Endodermal cell (in vitro differentiated cells): Measurements from ENCODE around the gene MAPKAPK3. TPM values are rescaled to one million over a fixed set of nuclear protein-coding genes. Genes with fewer than 3 reads are reported as not detected.
"Not testable (repeated sequence)": the region's sequence is repeated elsewhere in the genome, so short reads cannot be mapped to it uniquely, and the experiment has no call there.

Source experiments
- DNase-seq: peaks from one replicate; pipeline ENCODE4 v3.0.0-alpha.2; 2017
- H3K27ac ChIP-seq: 2 replicates; pipeline ENCODE4 v1.5.1; 2013; ENCODE audit warnings: mild to moderate bottlenecking, low read depth, low read length, moderate library complexity
- H3K27me3 ChIP-seq: 2 replicates; pipeline ENCODE4 v1.6.1; 2013; ENCODE audit warnings: mild to moderate bottlenecking, low read length, moderate library complexity; ENCODE audit not compliant: insufficient read depth, control insufficient read depth, poor library complexity, severe bottlenecking
- H3K36me3 ChIP-seq: 2 replicates; pipeline ENCODE4 v1.7.0; 2013; ENCODE audit warnings: mild to moderate bottlenecking, low read length, moderate library complexity; ENCODE audit not compliant: control insufficient read depth, insufficient read depth
- H3K4me1 ChIP-seq: one replicate; pipeline ENCODE4 v1.7.0; 2013; ENCODE audit warnings: low read length; ENCODE audit not compliant: control insufficient read depth, insufficient read depth
- H3K4me3 ChIP-seq: 2 replicates; pipeline ENCODE4 v1.5.1; 2013; ENCODE audit warnings: mild to moderate bottlenecking, low read length, moderate library complexity
- H3K9ac ChIP-seq: 2 replicates; pipeline ENCODE4 v1.6.1; 2013; ENCODE audit warnings: mild to moderate bottlenecking, low read length, moderate library complexity; ENCODE audit not compliant: poor library complexity, severe bottlenecking; ENCODE audit errors: extremely low read depth
- H3K9me3 ChIP-seq: 2 replicates; pipeline ENCODE4 v1.6.1; 2013; ENCODE audit warnings: mild to moderate bottlenecking, low read length, moderate library complexity; ENCODE audit not compliant: control insufficient read depth
- H3K27ac Mint-ChIP-seq: 2 replicates; pipeline ENCODE4 v1.8.0; 2020; ENCODE audit warnings: mixed read lengths
- H3K27me3 Mint-ChIP-seq: 2 replicates; pipeline ENCODE4 v1.8.0; 2021; ENCODE audit warnings: mild to moderate bottlenecking, mixed read lengths; ENCODE audit not compliant: insufficient read depth
- H3K36me3 Mint-ChIP-seq: 2 replicates; pipeline ENCODE4 v1.8.0; 2020; ENCODE audit warnings: low read depth, mixed read lengths
- H3K4me1 Mint-ChIP-seq: 2 replicates; pipeline ENCODE4 v1.8.0; 2020; ENCODE audit warnings: mixed read lengths
- H3K4me3 Mint-ChIP-seq: 2 replicates; pipeline ENCODE4 v1.8.0; 2020; ENCODE audit warnings: mild to moderate bottlenecking, moderate library complexity, mixed read lengths
- H3K9me3 Mint-ChIP-seq: 2 replicates; pipeline ENCODE4 v1.8.0; 2020; ENCODE audit warnings: mild to moderate bottlenecking, mixed read lengths
- WGBS, 2 experiments: methylation state at CpG; one replicate each; pipeline versions ENCODE4 v1.1.5 to v1.1.7; 2013; ENCODE audit warnings: missing lambda C conversion rate in 2 of 2, mixed read lengths in 1 of 2; ENCODE audit not compliant: insufficient coverage in 1 of 2, insufficient read length in 1 of 2; 5-methylcytosine and 5-hydroxymethylcytosine counted together
- total RNA-seq, 2 donors: library from RNA; stranded (reverse); fragmentation: NEBNext Ultra II Directional in 1 of 2; extraction: Animal tissue kit (Norgen Biotek cat#: 25700) in 1 of 2; gene quantifications; 2 replicates in 1 of 2; 3 replicates in 1 of 2; pipeline ENCODE4 v1.2.1, GENCODE V29; 2021
- TF ChIP-seq, protein P1 (sequence below): fragments of 200-600 bp; sonication (generic); conservative IDR thresholded peaks from 2 replicates; pipeline ENCODE4 v1.5.0; 2021; ENCODE audit warnings: antibody characterized with exemption, mild to moderate bottlenecking

The MAPKAPK3 gene
- total RNA-seq, 2 donors from 2014 or later: 37.2 to 39.7 TPM

DNA sequence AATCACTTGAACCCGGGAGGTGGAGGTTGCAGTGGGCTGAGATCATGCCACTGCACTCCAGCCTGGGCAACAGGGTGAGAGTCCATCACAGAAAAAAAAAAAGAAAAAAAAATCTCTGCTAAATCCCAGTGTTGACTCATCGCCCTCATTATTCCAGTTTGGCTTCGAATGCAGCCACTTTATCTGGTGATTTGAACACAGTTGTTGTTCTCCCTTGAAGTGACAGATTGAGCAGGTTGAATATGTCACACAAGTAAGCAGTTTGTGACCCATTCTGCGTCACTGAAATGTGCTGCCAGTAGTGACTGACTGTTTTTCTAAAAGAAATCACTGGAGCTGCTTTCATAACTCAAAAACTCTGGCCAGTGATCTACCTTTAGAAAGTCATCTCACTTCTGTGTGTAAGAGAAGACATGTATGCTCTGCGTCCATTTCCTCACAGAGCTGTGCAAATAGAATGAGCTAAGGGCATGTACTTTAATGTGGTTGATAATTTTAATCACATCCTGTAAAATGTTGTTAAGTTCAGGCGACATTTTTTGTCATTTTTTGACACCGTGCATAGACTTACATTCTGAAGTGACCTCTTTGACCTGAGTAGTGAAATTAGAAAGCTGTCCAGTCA lies 70.3 kb downstream of the MAPKAPK3 start:
- peaks cover 13% of the 10 kb centered on the region for H3K9me3 ChIP-seq
- H3K27me3 ChIP-seq: no peaks in the 10 kb centered on the region
- H3K27ac ChIP-seq: no peak overlapping the region
- no peak for DNase-seq
- Mint-ChIP-seq H3K36me3 (peaks cover 17% of the 10 kb centered on the region), H3K4me1 (peaks cover 4% of the 10 kb centered on the region), H3K27ac (no peak overlapping the region), H3K27me3 (peaks cover 6% of the 10 kb centered on the region), H3K9me3 (peaks cover 10% of the 10 kb centered on the region), H3K4me3 (no peak overlapping the region)
- peaks cover 3% of the 10 kb centered on the region for H3K4me1 ChIP-seq
- no peaks in the 10 kb centered on the region for H3K36me3 ChIP-seq
- no peak overlapping the region for H3K4me3 ChIP-seq
- TF ChIP-seq, protein P1, sequence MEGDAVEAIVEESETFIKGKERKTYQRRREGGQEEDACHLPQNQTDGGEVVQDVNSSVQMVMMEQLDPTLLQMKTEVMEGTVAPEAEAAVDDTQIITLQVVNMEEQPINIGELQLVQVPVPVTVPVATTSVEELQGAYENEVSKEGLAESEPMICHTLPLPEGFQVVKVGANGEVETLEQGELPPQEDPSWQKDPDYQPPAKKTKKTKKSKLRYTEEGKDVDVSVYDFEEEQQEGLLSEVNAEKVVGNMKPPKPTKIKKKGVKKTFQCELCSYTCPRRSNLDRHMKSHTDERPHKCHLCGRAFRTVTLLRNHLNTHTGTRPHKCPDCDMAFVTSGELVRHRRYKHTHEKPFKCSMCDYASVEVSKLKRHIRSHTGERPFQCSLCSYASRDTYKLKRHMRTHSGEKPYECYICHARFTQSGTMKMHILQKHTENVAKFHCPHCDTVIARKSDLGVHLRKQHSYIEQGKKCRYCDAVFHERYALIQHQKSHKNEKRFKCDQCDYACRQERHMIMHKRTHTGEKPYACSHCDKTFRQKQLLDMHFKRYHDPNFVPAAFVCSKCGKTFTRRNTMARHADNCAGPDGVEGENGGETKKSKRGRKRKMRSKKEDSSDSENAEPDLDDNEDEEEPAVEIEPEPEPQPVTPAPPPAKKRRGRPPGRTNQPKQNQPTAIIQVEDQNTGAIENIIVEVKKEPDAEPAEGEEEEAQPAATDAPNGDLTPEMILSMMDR: no peak
- H3K9ac ChIP-seq: no peak overlapping the region
- WGBS, 2 experiments: 93 to 96% methylated on average over 7 of the region's 7 CpGs

DNA sequence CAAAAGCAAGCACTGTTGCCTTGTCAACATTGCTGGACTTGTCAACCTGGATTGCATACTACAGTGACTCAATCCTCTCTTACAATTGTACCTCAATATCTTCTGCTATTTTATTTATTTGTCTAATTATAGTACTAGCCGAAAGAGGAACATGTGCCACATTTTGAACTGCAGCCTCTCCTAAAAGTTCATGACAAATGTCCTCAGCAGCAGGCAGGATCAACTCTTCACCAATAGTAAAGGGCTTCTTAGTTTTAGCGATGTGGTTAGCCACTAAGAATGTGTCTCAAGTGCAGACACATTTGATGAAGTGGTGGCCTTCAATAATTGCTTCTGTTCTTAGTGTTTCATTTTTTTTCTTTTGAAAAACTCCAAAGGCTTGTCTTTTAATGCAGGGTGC lies 71.0 kb downstream of the MAPKAPK3 start:
- Mint-ChIP-seq H3K36me3 (peaks cover 17% of the 10 kb centered on the region), H3K27ac (no peak overlapping the region), H3K9me3 (peaks cover 10% of the 10 kb centered on the region), H3K4me1 (peaks cover 4% of the 10 kb centered on the region), H3K27me3 (peaks cover 6% of the 10 kb centered on the region), H3K4me3 (no peak overlapping the region)
- H3K9ac ChIP-seq: no peak overlapping the region
- no peaks in the 10 kb centered on the region for H3K27me3 ChIP-seq
- H3K36me3 ChIP-seq: no peaks in the 10 kb centered on the region
- WGBS, 2 experiments: 89 to 95% methylated on average over 1 to 2 of the region's 2 CpGs
- no peak for DNase-seq
- H3K4me1 ChIP-seq: peaks cover 3% of the 10 kb centered on the region
- TF ChIP-seq, protein P1: no peak
- no peak overlapping the region for H3K4me3 ChIP-seq
- H3K27ac ChIP-seq: no peak overlapping the region
- peaks cover 13% of the 10 kb centered on the region for H3K9me3 ChIP-seq

DNA sequence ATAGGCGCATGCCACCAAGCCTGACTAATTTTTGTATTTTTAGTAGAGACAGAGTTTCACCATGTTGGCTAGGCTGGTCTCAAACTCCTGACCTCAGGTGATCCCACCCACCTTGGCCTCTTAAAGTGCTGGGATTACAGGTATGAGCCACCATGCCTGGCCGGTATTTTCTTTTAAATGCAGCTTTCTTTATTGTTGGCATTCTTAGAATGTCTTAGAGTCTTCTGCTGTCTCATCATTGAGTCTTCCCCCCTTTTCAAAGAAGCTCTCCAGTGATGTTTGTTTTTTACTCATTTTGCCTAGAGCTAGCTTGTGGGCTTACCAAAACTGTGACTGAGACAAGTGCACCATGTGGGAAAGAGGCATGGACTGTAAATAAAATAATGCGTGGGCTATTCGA lies 71.7 kb downstream of the MAPKAPK3 start:
- not testable (repeated sequence) for H3K27me3 Mint-ChIP-seq, H3K36me3 ChIP-seq, H3K9ac ChIP-seq, H3K4me1 ChIP-seq, H3K4me1 Mint-ChIP-seq, H3K4me3 Mint-ChIP-seq, H3K4me3 ChIP-seq, DNase-seq, H3K27me3 ChIP-seq, H3K27ac ChIP-seq, H3K27ac Mint-ChIP-seq
- H3K9me3 Mint-ChIP-seq: peaks cover 12% of the 10 kb centered on the region
- H3K36me3 Mint-ChIP-seq: peaks cover 17% of the 10 kb centered on the region
- H3K9me3 ChIP-seq: peaks cover 13% of the 10 kb centered on the region
- 85 to 94% methylated on average over 4 of the region's 4 CpGs for WGBS, 2 experiments

DNA sequence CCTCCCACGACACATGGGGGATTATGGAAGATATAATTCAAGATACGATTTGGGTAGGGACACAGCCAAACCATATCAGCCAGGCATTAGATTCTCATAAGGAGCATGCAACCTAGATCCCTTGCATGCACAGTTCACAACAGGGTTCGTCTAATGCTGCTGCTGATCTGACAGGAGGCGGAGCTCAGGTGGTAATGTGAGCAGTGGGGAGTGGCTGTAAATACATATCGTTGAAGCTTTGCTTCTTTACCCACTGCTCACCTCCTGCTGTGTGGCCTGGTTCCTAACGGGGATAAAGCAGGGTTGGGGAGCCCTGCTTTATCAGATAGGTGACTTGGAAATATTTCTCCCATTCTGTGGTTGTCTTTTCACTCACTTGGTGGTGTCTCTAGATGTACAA lies 72.6 kb downstream of the MAPKAPK3 start:
- H3K36me3 Mint-ChIP-seq: peaks cover 17% of the 10 kb centered on the region
- H3K27me3 Mint-ChIP-seq: peaks cover 6% of the 10 kb centered on the region
- H3K4me3 Mint-ChIP-seq: no peak overlapping the region
- no peaks in the 10 kb centered on the region for H3K27me3 ChIP-seq
- TF ChIP-seq, protein P1: no peak
- H3K9me3 Mint-ChIP-seq: peaks cover 16% of the 10 kb centered on the region
- H3K27ac ChIP-seq: no peak overlapping the region
- DNase-seq: no peak
- H3K27ac Mint-ChIP-seq: no peak overlapping the region
- 50 to 68% methylated on average over 4 to 6 of the region's 6 CpGs for WGBS, 2 experiments
- H3K9ac ChIP-seq: no peak overlapping the region
- H3K9me3 ChIP-seq: peaks cover 13% of the 10 kb centered on the region
- peaks cover 3% of the 10 kb centered on the region for H3K4me1 ChIP-seq
- H3K36me3 ChIP-seq: no peaks in the 10 kb centered on the region
- no peak overlapping the region for H3K4me3 ChIP-seq
- peaks cover 4% of the 10 kb centered on the region for H3K4me1 Mint-ChIP-seq
